BLaER1 (cell line): Measurements from ENCODE around the gene CXCL12.

Experiments used
- H3K27ac ChIP-seq: shearing (Covaris generic); formaldehyde crosslinking; 2 replicates; pipeline ENCODE4 v1.8.1; 2022
- H3K27me3 ChIP-seq: shearing (Covaris generic); formaldehyde crosslinking; 2 replicates; pipeline ENCODE4 v1.8.1; 2022
- H3K36me3 ChIP-seq: shearing (Covaris generic); formaldehyde crosslinking; 2 replicates; pipeline ENCODE4 v1.8.1; 2022
- H3K4me1 ChIP-seq: shearing (Covaris generic); formaldehyde crosslinking; 2 replicates; pipeline ENCODE4 v1.8.1; 2022
- H3K4me2 ChIP-seq: shearing (Covaris generic); formaldehyde crosslinking; 2 replicates; pipeline ENCODE4 v1.8.1; 2022
- H3K4me3 ChIP-seq: shearing (Covaris generic); formaldehyde crosslinking; 2 replicates; pipeline ENCODE4 v1.8.1; 2022
- H3K9ac ChIP-seq: shearing (Covaris generic); formaldehyde crosslinking; 2 replicates; pipeline ENCODE4 v1.8.1; 2022
- H3K9me3 ChIP-seq: shearing (Covaris generic); formaldehyde crosslinking; 2 replicates; pipeline ENCODE4 v1.8.1; 2022
- H4K20me1 ChIP-seq: shearing (Covaris generic); formaldehyde crosslinking; 2 replicates; pipeline ENCODE4 v1.8.1; 2022
- Cebpa-rat ChIP-seq: shearing (Covaris generic); IDR thresholded peaks from 2 replicates; pipeline ENCODE4 v1.8.1; 2022

The CXCL12 gene

DNA sequence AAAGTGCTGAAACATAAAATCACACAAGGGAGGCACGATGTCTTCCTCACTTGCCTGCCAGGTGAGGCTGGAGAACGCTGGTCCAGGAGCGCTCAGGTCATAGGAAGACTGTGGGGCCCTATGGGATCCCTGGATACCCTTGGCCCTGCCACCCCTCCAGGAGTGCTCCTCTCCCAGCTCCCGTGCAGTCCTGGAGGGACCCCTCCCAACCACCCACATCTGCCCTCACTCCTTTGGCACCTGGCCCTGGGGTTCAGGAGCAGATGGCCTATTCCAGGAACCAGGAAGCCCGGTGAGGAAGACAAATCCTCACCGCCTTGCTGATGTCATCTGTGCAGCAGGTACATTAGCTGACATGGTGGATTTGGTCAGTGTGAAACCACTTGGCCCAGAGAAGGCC is 3.7 kb upstream of the CXCL12 start:
- Histone ChIP-seq H3K9me3 (no peaks in the 10 kb centered on the region), H3K4me2 (no peak overlapping the region), H4K20me1 (peaks cover 9% of the 10 kb centered on the region; the same call in 1 of the 2 replicates), H3K4me3 (no peak overlapping the region), H3K27me3 (peaks cover 30% of the 10 kb centered on the region), H3K36me3 (no peaks in the 10 kb centered on the region), H3K9ac (no peak overlapping the region), H3K27ac (no peak overlapping the region), H3K4me1 (peaks cover 13% of the 10 kb centered on the region)
- no peak for TF ChIP-seq Cebpa-rat

DNA sequence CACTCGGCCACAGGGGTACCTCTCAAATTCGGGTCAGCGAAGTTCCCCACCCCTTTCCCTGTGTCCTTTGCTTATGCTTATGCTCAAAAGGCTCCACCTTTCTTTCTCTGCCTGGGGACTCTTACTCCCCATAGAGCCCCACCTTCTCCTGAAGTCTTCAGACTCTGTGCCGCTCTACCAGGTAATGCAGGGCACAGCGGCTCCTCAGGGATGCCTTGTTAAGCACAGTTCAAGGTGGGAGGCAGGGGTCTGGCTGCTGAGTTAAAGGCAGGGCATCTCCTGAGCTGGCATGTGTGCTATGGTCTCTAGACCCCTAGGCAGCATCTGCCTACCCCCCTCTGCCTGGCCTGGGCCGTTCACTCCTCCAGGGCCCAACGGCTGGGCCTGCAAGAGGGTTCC is 3.0 kb upstream of the CXCL12 start:
- Histone ChIP-seq H3K27me3 (peaks cover 38% of the 10 kb centered on the region), H3K4me1 (peaks cover 10% of the 10 kb centered on the region), H3K27ac (no peak overlapping the region), H3K4me2 (no peak overlapping the region), H3K9ac (no peak overlapping the region), H4K20me1 (peaks cover 16% of the 10 kb centered on the region; the same call in 1 of the 2 replicates), H3K4me3 (no peak overlapping the region), H3K36me3 (no peaks in the 10 kb centered on the region), H3K9me3 (no peaks in the 10 kb centered on the region)
- no peak for TF ChIP-seq Cebpa-rat

DNA sequence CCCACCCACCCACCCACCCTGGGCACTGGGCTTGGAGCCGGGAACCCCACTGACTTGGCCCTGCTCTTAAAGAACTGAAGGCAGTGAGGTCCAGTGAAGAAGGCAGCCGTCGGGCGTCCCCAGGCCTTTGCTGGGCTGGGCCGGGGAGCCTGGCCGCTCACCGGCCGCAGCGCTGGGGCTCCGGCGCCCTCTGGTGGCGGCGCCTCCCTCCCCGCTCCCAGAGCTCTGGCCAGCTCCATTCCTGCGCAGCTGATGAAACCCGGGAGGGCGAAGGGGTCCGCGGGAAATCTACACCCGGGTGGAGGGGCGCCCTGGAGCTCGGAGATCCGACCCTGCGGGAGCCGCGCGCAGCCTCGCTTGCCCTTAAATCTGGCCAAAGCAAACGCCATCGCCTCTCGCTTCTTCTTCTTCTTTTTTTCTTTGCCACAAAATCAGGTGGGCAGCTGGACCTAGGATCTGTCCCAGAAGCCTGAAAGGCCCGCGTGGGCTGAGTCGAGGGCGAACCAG is 1.7 kb upstream of the CXCL12 start:
- Histone ChIP-seq H3K4me2 (no peak overlapping the region), H3K9ac (no peak overlapping the region), H3K36me3 (no peaks in the 10 kb centered on the region), H3K4me1 (peaks cover 10% of the 10 kb centered on the region), H3K27ac (no peak overlapping the region), H3K27me3 (peaks cover 49% of the 10 kb centered on the region), H3K4me3 (no peak overlapping the region), H3K9me3 (no peaks in the 10 kb centered on the region), H4K20me1 (peaks cover 16% of the 10 kb centered on the region; the same call in 1 of the 2 replicates)
- TF ChIP-seq Cebpa-rat, result no peak

DNA sequence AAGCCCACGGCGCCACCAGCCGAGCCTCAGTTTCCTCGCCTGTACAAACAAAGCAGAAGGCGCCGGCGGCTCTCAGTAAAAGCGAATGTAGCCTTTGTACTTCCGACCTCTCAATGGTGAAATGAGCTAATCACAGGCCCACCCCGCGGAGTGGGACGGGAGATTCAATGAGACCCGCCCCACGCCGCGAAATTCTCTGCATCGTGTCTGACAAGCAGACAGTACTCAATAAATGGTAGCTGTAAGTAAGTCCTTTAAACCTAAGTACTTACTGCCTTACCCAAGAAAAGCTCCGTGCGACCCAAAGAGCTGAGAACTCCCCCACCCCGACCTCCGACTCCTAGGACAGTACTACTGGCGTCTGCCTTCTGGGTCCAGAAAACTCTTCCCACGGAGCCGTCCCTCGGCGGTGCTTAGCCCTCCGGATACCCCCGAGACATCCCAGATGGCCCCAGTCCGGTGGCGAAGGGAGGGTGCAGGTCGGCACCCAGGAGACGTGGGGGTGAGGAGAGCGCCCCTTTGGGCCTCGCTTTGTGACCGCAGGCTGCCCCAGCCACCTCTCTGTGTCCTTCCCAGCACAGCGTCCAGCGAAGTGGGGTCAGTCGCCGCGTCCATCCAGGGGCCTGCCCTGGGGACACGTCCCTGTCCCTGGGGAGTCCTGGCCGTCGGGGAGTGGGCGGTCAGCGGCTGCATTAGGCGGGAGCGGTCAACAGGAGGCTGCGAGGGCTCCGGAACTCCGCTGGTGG is 972 bp upstream of the CXCL12 start:
- Histone ChIP-seq H3K4me2 (peak overlapping the region; percentile 97), H3K9ac (no peak overlapping the region), H3K36me3 (no peaks in the 10 kb centered on the region), H3K27ac (no peak overlapping the region), H3K27me3 (peaks cover 48% of the 10 kb centered on the region), H3K9me3 (no peaks in the 10 kb centered on the region), H3K4me1 (peaks cover 10% of the 10 kb centered on the region), H4K20me1 (peaks cover 16% of the 10 kb centered on the region; the same call in 1 of the 2 replicates), H3K4me3 (peak overlapping the region; percentile 65)
- TF ChIP-seq Cebpa-rat, result no peak

DNA sequence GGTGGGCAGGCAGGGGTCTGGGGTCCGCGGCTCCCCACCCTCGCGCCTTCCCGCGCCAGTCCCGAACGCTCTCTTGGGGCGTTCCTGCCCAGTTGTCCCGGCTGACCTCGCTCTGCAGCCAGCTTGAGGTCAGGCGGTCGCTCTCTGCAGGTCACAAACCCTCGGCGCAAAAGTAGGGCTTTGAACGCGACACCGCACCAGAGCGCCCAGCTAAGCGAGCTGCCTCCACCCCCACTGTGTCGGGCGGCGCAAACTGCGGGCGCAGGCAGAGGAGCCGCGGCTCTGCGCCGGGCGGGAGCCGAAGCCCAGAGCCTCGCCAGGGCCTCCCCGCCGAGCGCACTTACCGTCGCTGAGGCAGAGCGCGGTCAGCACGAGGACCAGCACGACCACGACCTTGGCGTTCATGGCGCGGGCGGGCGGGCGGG is 284 bp downstream of the CXCL12 start:
- TF ChIP-seq Cebpa-rat, result no peak
- Histone ChIP-seq H4K20me1 (peaks cover 16% of the 10 kb centered on the region; the same call in 1 of the 2 replicates), H3K4me3 (peak overlapping the region; percentile 65), H3K27me3 (peaks cover 45% of the 10 kb centered on the region), H3K27ac (no peak overlapping the region), H3K4me2 (peak overlapping the region; percentile 97), H3K4me1 (peaks cover 10% of the 10 kb centered on the region), H3K9ac (no peak overlapping the region), H3K9me3 (no peaks in the 10 kb centered on the region), H3K36me3 (no peaks in the 10 kb centered on the region)

DNA sequence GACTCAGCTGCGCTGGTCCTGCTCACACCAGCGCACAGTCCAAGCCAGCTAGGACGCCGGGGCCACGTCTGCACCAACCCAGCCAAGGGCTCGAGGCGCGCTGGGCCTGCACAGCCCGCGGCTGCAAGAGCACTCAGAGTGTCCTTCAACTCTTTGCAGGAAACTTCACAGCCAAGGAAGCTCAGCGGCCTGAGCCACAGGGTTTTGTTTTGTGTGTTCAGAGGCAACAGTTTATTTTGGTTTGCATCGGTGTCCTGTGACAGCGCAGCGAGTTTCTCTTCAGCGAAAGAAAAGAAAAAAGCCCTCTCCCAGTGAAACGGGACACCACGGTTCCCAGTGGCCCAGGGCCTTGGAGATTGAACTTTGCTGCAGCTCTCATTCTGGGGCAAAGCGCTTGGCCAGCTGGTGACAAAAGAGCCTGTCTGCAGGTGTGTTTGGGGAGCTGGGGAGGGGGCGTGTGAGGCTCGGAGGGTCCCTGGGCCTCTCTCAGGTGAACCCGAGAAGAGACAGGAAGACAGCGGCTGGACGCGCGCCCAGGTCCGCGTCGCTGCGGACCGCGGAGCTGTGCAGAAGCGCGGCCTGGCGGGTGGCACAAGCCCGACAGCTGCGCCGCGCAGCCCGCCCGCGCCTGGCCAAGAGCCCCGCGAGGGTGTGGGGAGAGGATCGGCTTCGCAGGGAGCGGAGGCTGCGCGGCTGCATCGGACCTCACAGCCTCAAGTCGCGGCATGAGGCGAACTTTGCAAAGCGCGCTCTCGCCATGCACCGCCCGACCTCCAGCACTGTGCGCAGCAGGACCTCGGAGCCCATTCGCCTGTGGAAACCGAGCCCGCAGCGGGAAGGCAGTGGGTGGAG is 922 bp downstream of the CXCL12 start:
- no peak for TF ChIP-seq Cebpa-rat
- Histone ChIP-seq H3K27me3 (peaks cover 45% of the 10 kb centered on the region), H4K20me1 (peaks cover 16% of the 10 kb centered on the region; the same call in 1 of the 2 replicates), H3K4me3 (peak overlapping the region; percentile 65), H3K36me3 (no peaks in the 10 kb centered on the region), H3K9me3 (no peaks in the 10 kb centered on the region), H3K4me2 (peak overlapping the region; percentile 97), H3K27ac (no peak overlapping the region), H3K9ac (no peak overlapping the region), H3K4me1 (peaks cover 10% of the 10 kb centered on the region)

DNA sequence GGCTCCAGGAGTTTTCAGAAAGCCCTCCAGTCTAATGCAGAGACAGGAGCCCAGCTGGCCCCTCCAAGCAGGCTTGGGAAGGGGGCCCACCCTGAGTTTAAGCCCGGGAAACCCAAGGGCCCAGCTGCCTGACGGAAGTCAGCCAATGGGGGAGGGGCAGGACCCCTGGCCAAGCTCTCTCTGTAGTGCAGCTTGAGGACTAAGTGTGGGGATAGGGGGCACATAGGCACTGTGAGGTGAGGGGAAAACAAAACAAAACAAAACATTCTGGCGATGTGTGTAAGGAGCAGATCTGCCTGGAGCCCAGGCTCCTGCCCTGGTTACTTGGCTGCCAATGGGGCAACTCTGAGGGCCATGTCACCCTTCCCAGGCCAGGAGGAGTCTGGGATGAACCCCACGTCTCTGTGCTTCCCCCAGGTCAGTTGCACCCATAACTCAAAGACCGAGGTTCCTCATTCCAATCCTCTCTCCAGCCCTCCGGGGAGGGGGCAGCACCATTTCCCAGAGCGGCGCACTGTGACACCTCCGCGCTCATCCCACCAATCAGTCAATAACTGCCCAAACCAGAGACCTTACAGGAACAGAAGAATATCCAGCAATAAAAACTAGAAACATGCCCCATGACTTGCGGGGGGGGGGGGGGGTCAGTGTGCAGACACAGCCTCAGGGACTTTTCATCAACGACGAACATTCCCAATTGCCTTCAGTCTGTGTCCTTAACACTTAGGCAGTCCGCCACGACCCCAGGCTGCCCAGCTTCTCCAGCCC is 1.7 kb downstream of the CXCL12 start:
- Histone ChIP-seq H3K4me3 (no peak overlapping the region), H3K4me1 (peaks cover 10% of the 10 kb centered on the region), H3K27ac (no peak overlapping the region), H3K9me3 (no peaks in the 10 kb centered on the region), H3K9ac (no peak overlapping the region), H3K4me2 (no peak overlapping the region), H3K36me3 (no peaks in the 10 kb centered on the region), H3K27me3 (peaks cover 45% of the 10 kb centered on the region), H4K20me1 (peaks cover 16% of the 10 kb centered on the region; the same call in 1 of the 2 replicates)
- no peak for TF ChIP-seq Cebpa-rat

DNA sequence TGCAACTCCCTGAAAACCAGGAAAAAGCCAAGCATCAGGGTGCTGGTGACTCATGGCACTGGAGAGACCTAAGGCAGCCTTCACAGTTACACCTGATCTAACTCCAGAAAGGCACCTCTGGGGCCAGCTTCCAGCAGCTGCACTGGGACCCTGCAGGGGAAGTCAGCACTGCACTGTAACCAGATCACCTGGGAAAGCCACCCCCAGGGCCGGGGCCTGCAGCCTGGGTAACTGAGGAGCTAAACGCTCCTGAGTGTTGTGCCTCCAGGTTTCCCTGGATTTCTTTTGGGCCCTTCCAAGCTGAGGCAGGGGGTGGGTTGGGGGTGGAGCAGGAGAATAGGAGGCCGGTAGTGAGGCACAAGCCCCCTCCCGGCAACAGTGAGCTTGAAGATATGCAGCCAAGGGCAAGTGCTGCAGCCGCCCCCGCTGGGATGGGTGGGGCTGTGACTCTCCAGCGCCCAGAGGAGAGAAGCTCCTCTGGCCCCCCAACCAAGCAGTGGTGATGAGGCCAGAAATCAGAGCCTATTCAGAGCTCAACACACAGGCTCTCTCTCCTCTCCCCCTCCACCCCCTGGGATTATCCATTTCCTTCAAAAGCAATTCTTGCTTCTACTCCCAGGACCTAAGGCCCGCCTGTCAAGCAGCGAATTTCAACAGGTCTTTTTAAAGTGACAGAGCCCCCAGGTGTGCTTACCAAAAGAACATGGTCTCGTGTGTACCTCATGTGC is 2.6 kb downstream of the CXCL12 start:
- no peak overlapping the region for H3K4me2 ChIP-seq
- H3K27ac ChIP-seq, result no peak overlapping the region
- H4K20me1 ChIP-seq, result peaks cover 16% of the 10 kb centered on the region; the same call in 1 of the 2 replicates
- no peak for TF ChIP-seq Cebpa-rat
- H3K4me1 ChIP-seq, result peaks cover 10% of the 10 kb centered on the region
- H3K9me3 ChIP-seq, result no peaks in the 10 kb centered on the region
- H3K36me3 ChIP-seq, result no peaks in the 10 kb centered on the region
- peaks cover 45% of the 10 kb centered on the region for H3K27me3 ChIP-seq
- H3K4me3 ChIP-seq, result no peak overlapping the region
- H3K9ac ChIP-seq, result no peak overlapping the region
